Ovary (tissue), 3 donors: Measurements from ENCODE around the gene CAMKK2.

Source experiments
- CTCF ChIP-seq, 3 donors: fragments of 450-650 bp in 2 of 3; fragments of 200-600 bp in 1 of 3; IDR thresholded peaks; one replicate each; pipeline versions ENCODE4 v1.5.1 to v1.8.0; 2016 to 2022; ENCODE audit warnings: antibody characterized with exemption in 3 of 3, mild to moderate bottlenecking in 1 of 3
- POLR2A ChIP-seq: fragments of 450-650 bp; IDR thresholded peaks from one replicate; pipeline ENCODE4 v1.6.1; 2017; ENCODE audit warnings: antibody characterized with exemption, mild to moderate bottlenecking, moderate library complexity
- donor health status: DM: no; HTN: no; CAD: no.

GRCh38 chr12:121248622-121249021 lies 47.9 kb downstream of the CAMKK2 start:
- TF ChIP-seq POLR2A (no peak), CTCF (IDR thresholded peaks at IDR 0.05) (no peak)
